A549 (cell line): ENCODE measurements around the gene CD79A. TPM values are rescaled to one million over a fixed set of nuclear protein-coding genes. Genes with fewer than 3 reads are reported as not detected.
A peak's percentile ranks its signal among the peaks of the same experiment; 100 is the strongest.

Experiments used
- ATAC-seq, 2 experiments: fragments of 200-7000 bp in 1 of 2; fragments of >200 bp in 1 of 2; cut with Nextera tagmentation in 1 of 2; cut with Tn5 transposase in 1 of 2; 3 replicates each; pipeline versions ENCODE4 v1.8.0 to v1.9.1; 2018 to 2020; ENCODE audit warnings: mild to moderate bottlenecking in 1 of 2, moderate library complexity in 1 of 2
- CTCF ChIA-PET: fragments of 300-600 bp; sonication (Branson Sonifier 250); formaldehyde crosslinking; extraction: SDS; loops from one replicate; lab custom pipeline; 2021; ENCODE audit warnings: antibody characterized with exemption, inconsistent platforms; lab: Yijun Ruan, JAX
- POLR2A ChIA-PET: fragments of 350-600 bp; formaldehyde crosslinking; extraction: SDS; loops from one replicate; lab custom pipeline; 2021; ENCODE audit warnings: antibody characterized with exemption, inconsistent platforms; lab: Yijun Ruan, JAX
- DNase-seq, 2 experiments: peaks; one replicate each; pipeline versions ENCODE4 v3.0.0 to v3.0.0-alpha.2; 2011 to 2016; ENCODE audit warnings: low read depth in 1 of 2, low spot score in 1 of 2
- FAIRE-seq: peaks from 2 replicates; lab custom pipeline; 2011; peaks lifted over from hg19 to GRCh38; lab: Jason Lieb, UNC
- H3K27ac ChIP-seq, 2 experiments: fragments of >200 bp; sonication (Bioruptor Twin); formaldehyde crosslinking; 3 replicates each; pipeline ENCODE4 v1.5.1; 2016 to 2017
- H3K4me1 ChIP-seq: fragments of >200 bp; sonication (Bioruptor Twin); formaldehyde crosslinking; 3 replicates; pipeline ENCODE4 v1.6.1; 2016
- H3K4me2 ChIP-seq: fragments of >200 bp; sonication (Bioruptor Twin); formaldehyde crosslinking; 3 replicates; pipeline ENCODE4 v1.6.1; 2016
- H3K4me3 ChIP-seq: fragments of >200 bp; sonication (Bioruptor Twin); formaldehyde crosslinking; 3 replicates; pipeline ENCODE4 v1.5.1; 2016
- H3K9me3 ChIP-seq: fragments of >200 bp; sonication (Bioruptor Twin); formaldehyde crosslinking; 3 replicates; pipeline ENCODE4 v1.6.1; 2016
- ESRRA ChIP-seq: fragments of 150-350 bp; IDR thresholded peaks from 2 replicates; pipeline ENCODE4 v1.6.1; 2014; ENCODE audit warnings: mild to moderate bottlenecking, low read length, borderline replicate concordance
- FOXS1 ChIP-seq: fragments of 250-450 bp; sonication (Bioruptor Pico); IDR thresholded peaks from 2 replicates; pipeline ENCODE4 v1.5.0; 2020; ENCODE audit warnings: mild to moderate bottlenecking, moderate library complexity
- HDAC2 ChIP-seq: fragments of 200-600 bp; sonication (generic); IDR thresholded peaks from 2 replicates; pipeline ENCODE4 v1.6.1; 2016
- JUN ChIP-seq, 2 experiments: fragments of >200 bp; sonication (Bioruptor Twin); formaldehyde crosslinking; IDR thresholded peaks; 2 replicates in 1 of 2; 3 replicates in 1 of 2; pipeline ENCODE4 v1.6.1; 2016 to 2017
- JUNB ChIP-seq: fragments of >200 bp; sonication (Bioruptor Twin); formaldehyde crosslinking; IDR thresholded peaks from 2 replicates; pipeline ENCODE4 v1.6.1; 2016
- KDM1A ChIP-seq: fragments of 200-600 bp; sonication (generic); IDR thresholded peaks from 2 replicates; pipeline ENCODE4 v1.6.1; 2016; ENCODE audit warnings: low read depth, mild to moderate bottlenecking
- KDM5A ChIP-seq: fragments of 200-600 bp; sonication (generic); IDR thresholded peaks from 2 replicates; pipeline ENCODE4 v1.6.1; 2016; ENCODE audit warnings: antibody characterized with exemption, mild to moderate bottlenecking
- MAZ ChIP-seq: fragments of 150-350 bp; IDR thresholded peaks from 2 replicates; pipeline ENCODE4 v1.6.1; 2014; ENCODE audit warnings: antibody characterized with exemption, low read depth, low read length, borderline replicate concordance
- MYC ChIP-seq: IDR thresholded peaks from 2 replicates; pipeline ENCODE4 v1.6.1; 2012; ENCODE audit warnings: mild to moderate bottlenecking, inconsistent platforms, low read length, improper control_type of control experiment, borderline replicate concordance
- NPAS2 ChIP-seq: fragments of 250-450 bp; sonication (Bioruptor Pico); IDR thresholded peaks from 2 replicates; pipeline ENCODE4 v1.8.0; 2022; ENCODE audit warnings: mild to moderate bottlenecking, moderate library complexity, borderline replicate concordance
- PHF8 ChIP-seq: fragments of 200-600 bp; sonication (generic); IDR thresholded peaks from 2 replicates; pipeline ENCODE4 v1.6.1; 2016; ENCODE audit warnings: low read depth, mild to moderate bottlenecking, antibody characterized with exemption, moderate library complexity, borderline replicate concordance
- POLR2AphosphoS2 ChIP-seq: conservative IDR thresholded peaks from 2 replicates; pipeline ENCODE4 v1.6.1; 2012; ENCODE audit warnings: low read length, improper control_type of control experiment, inconsistent platforms
- RCOR1 ChIP-seq: fragments of 150-350 bp; IDR thresholded peaks from 2 replicates; pipeline ENCODE4 v1.6.1; 2014; ENCODE audit warnings: antibody characterized with exemption, low read length, low read depth
- RFX5 ChIP-seq: fragments of 450-650 bp; IDR thresholded peaks from 2 replicates; pipeline ENCODE4 v1.7.1; 2014; ENCODE audit warnings: antibody characterized with exemption, mild to moderate bottlenecking, moderate library complexity
- TFCP2L1 ChIP-seq: fragments of 250-450 bp; sonication (Bioruptor Pico); IDR thresholded peaks from 2 replicates; pipeline ENCODE4 v1.5.0; 2021; ENCODE audit warnings: mild to moderate bottlenecking
- TP53 ChIP-seq: fragments of 250-450 bp; sonication (Bioruptor Pico); IDR thresholded peaks from 2 replicates; pipeline ENCODE4 v1.5.0; 2021; ENCODE audit warnings: mild to moderate bottlenecking, moderate library complexity
- WGBS: methylation state at CpG from one replicate; pipeline ENCODE4 v1.1.6; 2017; ENCODE audit errors: missing lambda C conversion rate; 5-methylcytosine and 5-hydroxymethylcytosine counted together
- polyA plus RNA-seq, 4 experiments: library from polyadenylated mRNA; depleted of rRNA in 3 of 4; stranded (reverse); fragments of >200 nt; fragmentation: RNase III in 1 of 4; extraction: RNeasy Plus Mini Kit Qiagen cat#74134 plus additional on column Dnase treatment in 1 of 4; gene quantifications; 2 replicates in 3 of 4; 3 replicates in 1 of 4; pipeline ENCODE4 v1.2.3, GENCODE V29; 2011 to 2017
- TF ChIP-seq, protein P1 (sequence below): IDR thresholded peaks from 2 replicates; pipeline ENCODE4 v1.6.1; 2012
- TF ChIP-seq, protein P2 (sequence below): fragments of 250-450 bp; sonication (Bioruptor Pico); IDR thresholded peaks from 2 replicates; pipeline ENCODE4 v1.5.0; 2021; ENCODE audit warnings: mild to moderate bottlenecking, moderate library complexity, borderline replicate concordance

Gene CD79A
- polyA plus RNA-seq, 2 of the 4 experiments (the other 2 are of a cell fraction) = 0.52 to 0.54 TPM

DNA sequence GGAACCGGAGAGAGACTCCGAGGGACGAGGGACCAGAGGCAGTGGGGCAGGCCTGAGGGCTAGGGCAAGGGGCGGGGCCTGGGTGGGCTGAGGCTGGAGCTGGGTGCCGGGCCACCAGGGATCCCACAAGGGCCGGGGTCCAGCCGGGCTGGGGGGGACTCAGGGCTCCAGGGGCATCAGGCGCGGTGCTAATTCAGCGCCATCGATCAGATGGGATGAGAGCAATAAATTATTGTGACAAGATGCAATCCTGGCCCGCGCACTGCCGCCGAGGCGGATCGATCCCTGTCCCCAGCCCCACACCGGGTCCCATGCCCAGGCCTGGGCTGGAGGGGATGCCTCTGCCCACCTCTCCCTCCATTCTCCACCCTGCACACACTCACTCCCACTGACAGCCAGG is 45.5 kb downstream of the CD79A start:
- Histone ChIP-seq H3K4me3 (no peak overlapping the region), H3K9me3 (no peaks in the 10 kb centered on the region), H3K4me1 (0 out of 3 replicates have a peak, but pooled peaks cover under 1% of the 10 kb centered on the region), H3K27ac (no peak overlapping the region), H3K4me2 (no peak overlapping the region)
- ATAC-seq (peak in 1 of 2 experiments; percentile 9; a peak in 1 of 6 replicates), DNase-seq (no peak), FAIRE-seq (no peak)
- 85% methylated on average over 17 of the region's 18 CpGs for WGBS
- TF ChIP-seq RCOR1 = no peak
- no peak for TF ChIP-seq PHF8
- TF ChIP-seq, protein P1, sequence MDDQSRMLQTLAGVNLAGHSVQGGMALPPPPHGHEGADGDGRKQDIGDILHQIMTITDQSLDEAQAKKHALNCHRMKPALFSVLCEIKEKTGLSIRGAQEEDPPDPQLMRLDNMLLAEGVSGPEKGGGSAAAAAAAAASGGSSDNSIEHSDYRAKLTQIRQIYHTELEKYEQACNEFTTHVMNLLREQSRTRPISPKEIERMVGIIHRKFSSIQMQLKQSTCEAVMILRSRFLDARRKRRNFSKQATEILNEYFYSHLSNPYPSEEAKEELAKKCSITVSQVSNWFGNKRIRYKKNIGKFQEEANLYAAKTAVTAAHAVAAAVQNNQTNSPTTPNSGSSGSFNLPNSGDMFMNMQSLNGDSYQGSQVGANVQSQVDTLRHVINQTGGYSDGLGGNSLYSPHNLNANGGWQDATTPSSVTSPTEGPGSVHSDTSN = no peak
- TF ChIP-seq POLR2AphosphoS2 = no peak
- TF ChIP-seq JUNB = no peak
- no peak for TF ChIP-seq ESRRA
- no peak for TF ChIP-seq FOXS1 (CRISPR knock-in tag)
- TF ChIP-seq JUN (IDR thresholded peaks at IDR 0.05) = no peak
- no peak for TF ChIP-seq RFX5
- TF ChIP-seq KDM1A = no peak
- no peak for TF ChIP-seq TP53
- no peak for TF ChIP-seq MAZ
- TF ChIP-seq MYC = no peak
- TF ChIP-seq, protein P2, sequence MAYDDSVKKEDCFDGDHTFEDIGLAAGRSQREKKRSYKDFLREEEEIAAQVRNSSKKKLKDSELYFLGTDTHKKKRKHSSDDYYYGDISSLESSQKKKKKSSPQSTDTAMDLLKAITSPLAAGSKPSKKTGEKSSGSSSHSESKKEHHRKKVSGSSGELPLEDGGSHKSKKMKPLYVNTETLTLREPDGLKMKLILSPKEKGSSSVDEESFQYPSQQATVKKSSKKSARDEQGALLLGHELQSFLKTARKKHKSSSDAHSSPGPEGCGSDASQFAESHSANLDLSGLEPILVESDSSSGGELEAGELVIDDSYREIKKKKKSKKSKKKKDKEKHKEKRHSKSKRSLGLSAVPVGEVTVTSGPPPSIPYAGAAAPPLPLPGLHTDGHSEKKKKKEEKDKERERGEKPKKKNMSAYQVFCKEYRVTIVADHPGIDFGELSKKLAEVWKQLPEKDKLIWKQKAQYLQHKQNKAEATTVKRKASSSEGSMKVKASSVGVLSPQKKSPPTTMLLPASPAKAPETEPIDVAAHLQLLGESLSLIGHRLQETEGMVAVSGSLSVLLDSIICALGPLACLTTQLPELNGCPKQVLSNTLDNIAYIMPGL (CRISPR knock-in tag) = no peak
- ChIA-PET CTCF (interaction anchor here (0.6 to 2.1 kb wide), 5 partner anchors 9 to 50 kb away, joined by 3 to 9 read pairs (median 5); no protein-coding TSS in a partner anchor), POLR2A (interaction anchor here (0.6 kb wide), 1 partner anchor 19 kb away, joined by 3 read pairs; no protein-coding TSS in a partner anchor)

DNA sequence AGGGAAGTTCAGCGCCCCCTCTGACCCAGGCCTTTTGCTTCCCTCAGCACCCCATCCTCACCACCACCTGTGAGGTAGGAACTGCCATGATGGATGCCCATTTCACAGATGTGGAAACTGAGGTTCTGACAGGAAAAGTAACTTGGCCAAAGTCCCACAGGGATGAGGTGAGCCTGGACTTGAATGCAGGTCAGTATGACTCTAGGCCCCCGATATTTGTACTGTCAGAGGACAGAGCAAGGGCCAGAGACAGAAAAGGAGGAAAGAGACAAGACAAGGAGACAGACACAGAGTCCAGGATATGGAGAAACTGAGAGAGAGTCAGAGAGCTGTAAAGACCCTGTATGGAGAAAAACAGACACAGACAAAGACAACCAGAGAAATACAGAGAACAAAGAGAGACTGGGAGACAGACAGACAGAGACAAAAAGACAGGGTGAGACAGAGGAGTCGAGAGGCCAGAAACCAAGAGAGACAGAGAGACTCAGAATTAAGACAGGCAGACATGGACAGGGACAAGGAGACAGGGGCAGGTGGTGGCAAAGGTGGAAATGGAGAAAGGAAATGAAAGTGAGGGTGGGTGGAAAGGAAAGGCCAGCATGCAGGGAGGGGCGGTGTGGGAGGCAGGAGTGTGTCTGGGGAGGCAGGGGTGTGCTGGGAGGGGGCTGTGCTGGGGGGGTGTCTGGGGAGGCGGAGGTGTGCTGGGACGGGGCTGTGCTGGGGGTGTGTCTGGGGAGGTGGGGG is 46.1 kb downstream of the CD79A start:
- no peak for ATAC-seq
- POLR2A ChIA-PET = no interaction called here
- Histone ChIP-seq H3K4me2 (no peak overlapping the region), H3K4me3 (no peak overlapping the region), H3K27ac (no peak overlapping the region), H3K4me1 (0 out of 3 replicates have a peak, but pooled peaks cover 5% of the 10 kb centered on the region), H3K9me3 (no peaks in the 10 kb centered on the region)
- 20% methylated on average over 4 of the region's 6 CpGs for WGBS
- FAIRE-seq = peak; percentile 81
- TF ChIP-seq ESRRA (no peak), HDAC2 (peak; percentile 64; the same call in 1 of the 2 replicates), RCOR1 (peak; percentile 88), KDM1A (peak; percentile 97)
- no peak for DNase-seq
- CTCF ChIA-PET = interaction anchor here (0.5 to 2.6 kb wide), 4 partner anchors 11 to 49 kb away, joined by 3 to 9 read pairs (median 5); no protein-coding TSS in a partner anchor

DNA sequence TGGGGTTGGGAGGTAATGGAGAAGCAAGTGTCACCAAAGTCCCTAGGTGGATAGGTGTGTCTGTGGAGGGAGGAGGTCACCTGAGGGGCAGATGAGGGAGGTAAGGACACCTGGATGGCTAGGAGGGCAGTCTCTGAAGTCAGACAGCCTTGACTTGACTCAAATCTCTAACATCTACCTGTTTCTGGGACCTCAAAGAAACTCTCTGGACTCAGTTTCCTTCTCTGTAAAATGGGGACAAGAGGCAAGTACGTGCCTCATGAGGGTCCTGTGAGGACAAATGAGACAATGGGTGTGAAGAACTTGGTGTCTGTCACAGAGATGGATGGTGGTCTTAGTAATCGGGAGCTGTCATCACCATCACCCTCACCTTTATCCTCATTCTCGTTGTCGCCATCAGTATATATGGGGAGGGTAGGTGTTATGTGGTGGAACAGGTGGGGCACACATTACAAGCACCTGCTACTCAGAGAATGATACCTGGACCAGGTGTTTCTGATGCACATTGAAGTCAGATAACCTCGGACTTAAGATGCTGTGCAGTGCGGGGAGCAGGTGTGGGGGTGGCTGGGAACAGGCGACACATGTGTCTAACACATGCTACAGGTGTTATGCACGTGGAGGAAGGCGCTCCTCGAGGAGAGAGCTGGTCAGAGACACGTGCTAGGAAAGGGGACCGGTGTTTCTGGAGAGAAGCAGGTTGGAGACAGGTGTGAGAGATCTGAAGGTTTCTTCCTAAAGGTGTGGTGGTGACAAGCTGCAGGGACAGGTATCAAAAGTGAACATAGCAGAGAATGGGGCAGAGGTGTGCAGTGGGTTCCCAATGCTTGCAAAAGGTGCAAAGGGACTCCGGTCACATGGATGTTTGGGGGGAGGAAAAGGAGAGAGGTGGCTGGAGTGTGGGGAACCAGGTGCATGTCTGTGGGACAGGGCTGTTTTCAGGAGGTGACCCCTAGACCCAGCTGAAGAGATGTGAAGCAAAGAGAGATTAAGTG is 47.4 kb downstream of the CD79A start:
- H3K9me3 ChIP-seq = no peaks in the 10 kb centered on the region
- 44% methylated on average over 13 of the region's 13 CpGs for WGBS
- ATAC-seq = no peak
- 0 out of 2 replicates have a peak, but pooled peaks have one; percentile 13 for TF ChIP-seq NPAS2
- TF ChIP-seq TFCP2L1 = no peak
- TF ChIP-seq JUN (IDR thresholded peaks at IDR 0.05) = 0 out of 5 replicates have a peak, but pooled peaks of 1 of the 2 experiments have one; percentile 18
- TF ChIP-seq KDM5A = no peak
- TF ChIP-seq KDM1A = peak; percentile 75
- H3K4me3 ChIP-seq = no peak overlapping the region
- ChIA-PET POLR2A (no interaction called here), CTCF (interaction anchor here (1.0 to 2.6 kb wide), 9 partner anchors 10 to 32 kb away, joined by 3 to 8 read pairs (median 4); no protein-coding TSS in a partner anchor)
- H3K4me2 ChIP-seq = no peak overlapping the region
- H3K4me1 ChIP-seq = peaks cover 13% of the 10 kb centered on the region; the same call in 1 of the 3 replicates
- FAIRE-seq = no peak
- DNase-seq = no peak
- H3K27ac ChIP-seq = no peak overlapping the region
